Stimulated activated CD4-positive, alpha-beta T cell treated with anti-CD3 and anti-CD28 coated beads, Interleukin-1b, Interleukin-23, amount 100 ng/mL, for 24 hours (primary cell): ENCODE data around the gene POLR3GL.
"Not testable (repeated sequence)": the region's sequence is repeated elsewhere in the genome, so short reads cannot be mapped to it uniquely, and the experiment has no call there.

Experiments used
- DNase-seq, 4 experiments: peaks; one replicate each; pipeline ENCODE4 v3.0.0-alpha.2; 2020; ENCODE audit warnings: low read depth in 4 of 4, low spot score in 1 of 4

POLR3GL gene, protein sequence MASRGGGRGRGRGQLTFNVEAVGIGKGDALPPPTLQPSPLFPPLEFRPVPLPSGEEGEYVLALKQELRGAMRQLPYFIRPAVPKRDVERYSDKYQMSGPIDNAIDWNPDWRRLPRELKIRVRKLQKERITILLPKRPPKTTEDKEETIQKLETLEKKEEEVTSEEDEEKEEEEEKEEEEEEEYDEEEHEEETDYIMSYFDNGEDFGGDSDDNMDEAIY

DNA sequence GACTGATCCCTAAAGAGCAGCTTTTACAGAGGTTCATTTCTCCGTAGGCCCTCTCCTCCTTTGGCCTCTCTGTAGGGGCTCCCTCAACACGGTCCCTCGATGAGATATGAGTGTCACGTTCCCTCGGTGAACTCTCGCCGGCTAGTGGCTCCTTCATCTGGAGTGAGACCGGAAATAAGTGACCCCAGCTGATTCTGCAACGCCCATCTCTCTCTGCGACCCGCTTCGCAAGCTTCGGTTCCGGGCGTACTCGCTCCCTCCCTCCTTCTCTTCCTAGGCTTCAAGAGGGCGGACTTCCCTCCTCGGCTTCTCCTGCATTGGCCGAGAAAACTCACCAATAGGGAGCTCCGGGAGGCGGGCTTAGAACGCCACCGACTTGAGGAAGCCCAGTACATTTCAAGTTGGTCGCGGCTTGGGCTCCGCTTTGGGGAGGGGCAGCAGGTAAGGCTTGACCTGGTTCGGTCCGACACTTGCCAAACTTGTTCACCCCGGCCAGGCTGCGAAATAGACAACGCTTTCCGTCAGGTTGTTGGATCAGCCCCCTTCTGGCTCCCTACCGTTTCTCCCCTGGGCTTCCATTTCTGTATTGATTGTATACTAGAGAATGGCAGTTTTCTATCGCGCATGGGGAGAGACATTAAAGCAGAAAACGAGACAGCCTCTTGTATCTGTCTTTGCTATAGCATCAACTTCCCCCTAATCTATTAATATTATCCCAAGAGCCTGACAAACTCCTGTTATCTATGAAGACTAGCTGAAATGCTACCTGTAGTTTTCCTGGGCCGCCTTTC, at the start of gene POLR3GL, which contains the start of gene ANKRD34A:
Gene POLR3GL, plus strand, starts transcription at position 363 of the 791 bp plus-strand sequence. CDS start 10,176 bp downstream, outside the sequence.
Gene ANKRD34A, minus strand, starts transcription at position 248 of the 791 bp plus-strand sequence. CDS start 2,816 bp downstream, outside the sequence.
- DNase-seq: peak; percentile 57 to 90 (median 74)

DNA sequence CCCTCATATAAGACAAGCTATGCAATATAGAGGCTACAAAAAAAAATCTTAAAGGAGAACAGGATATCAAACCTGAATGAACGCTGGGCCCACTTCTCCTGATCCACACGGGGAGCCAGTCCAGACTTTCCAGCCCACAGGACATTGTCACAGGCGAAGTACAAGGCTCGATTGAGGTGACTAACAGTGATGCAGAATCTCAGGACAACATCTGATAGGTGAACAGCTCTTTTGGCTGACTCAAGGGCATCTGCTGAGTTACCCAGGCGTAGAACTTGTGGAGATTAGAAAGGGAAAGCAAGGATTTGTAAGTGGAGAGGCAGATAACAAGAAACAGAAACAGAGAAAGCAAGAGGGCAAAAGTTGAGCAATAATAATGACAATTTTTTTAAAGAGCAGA, 47.7 kb upstream of the POLR3GL start:
- no peak for DNase-seq

DNA sequence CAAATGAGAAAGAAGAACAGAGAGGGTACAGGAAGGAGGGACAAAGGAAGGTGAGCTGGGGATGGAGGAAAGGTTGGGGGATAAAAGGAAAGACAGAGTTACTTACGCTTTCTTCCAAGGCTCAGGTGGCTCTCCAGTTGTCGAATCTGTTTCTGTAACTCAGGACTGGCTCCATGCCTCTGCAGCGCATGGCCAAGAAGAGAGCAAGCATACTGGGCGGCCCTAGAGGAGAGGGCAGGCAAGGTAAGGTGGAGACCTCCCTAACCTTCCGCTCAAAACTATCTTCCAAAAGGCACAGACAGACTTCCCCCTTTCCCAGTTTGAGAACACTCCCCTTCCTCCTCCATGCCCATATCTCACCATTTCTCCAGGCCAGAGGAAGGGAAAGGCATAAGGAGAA, 46.9 kb upstream of the POLR3GL start:
- no peak for DNase-seq

DNA sequence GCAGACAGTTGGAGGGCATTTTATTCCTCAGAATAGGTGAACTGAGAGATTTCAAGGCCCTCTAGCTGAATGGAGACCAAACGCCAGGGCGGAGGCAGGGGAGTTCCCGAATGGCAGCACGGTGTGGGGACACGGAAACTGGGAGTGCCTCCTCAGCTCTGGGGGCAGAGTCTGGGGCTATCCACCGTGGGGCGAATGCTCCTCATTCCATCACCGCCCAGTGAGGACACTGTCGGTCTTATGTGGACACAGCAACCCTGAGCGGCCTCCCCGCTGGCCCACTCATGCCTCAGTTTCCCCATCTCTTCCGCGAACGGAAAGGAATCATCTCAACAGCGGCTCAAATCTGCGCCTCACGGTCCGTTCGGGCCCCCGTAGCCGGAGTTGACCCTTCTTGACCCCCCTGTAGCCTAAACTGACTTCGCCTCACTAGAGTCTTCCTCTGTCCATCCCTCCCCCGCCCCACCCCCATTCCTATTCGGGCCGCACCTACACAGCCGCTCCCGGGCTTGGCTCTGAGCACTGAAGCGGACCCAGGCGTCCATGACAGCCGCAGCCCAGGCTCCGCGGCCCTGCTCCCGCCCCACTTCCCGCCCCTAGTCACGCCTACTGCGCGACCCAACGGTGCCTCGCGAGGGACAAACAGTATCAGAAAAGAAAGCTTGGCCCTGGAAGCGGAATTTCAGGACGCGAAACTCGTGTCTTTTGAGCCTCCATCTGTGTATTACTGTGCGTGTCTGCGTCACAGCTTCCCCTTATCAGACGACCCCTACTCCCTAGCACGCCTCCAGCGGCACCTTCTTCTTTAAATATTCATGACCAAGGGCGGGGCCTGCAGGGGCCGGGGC, 46.1 kb upstream of the POLR3GL start, which contains the start of gene PEX11B:
Gene PEX11B, minus strand, starts transcription at position 574 of the 848 bp plus-strand sequence. Its CDS starts 29 bp downstream, at position 545.
- DNase-seq: peak; percentile 76 to 90 (median 84)

DNA sequence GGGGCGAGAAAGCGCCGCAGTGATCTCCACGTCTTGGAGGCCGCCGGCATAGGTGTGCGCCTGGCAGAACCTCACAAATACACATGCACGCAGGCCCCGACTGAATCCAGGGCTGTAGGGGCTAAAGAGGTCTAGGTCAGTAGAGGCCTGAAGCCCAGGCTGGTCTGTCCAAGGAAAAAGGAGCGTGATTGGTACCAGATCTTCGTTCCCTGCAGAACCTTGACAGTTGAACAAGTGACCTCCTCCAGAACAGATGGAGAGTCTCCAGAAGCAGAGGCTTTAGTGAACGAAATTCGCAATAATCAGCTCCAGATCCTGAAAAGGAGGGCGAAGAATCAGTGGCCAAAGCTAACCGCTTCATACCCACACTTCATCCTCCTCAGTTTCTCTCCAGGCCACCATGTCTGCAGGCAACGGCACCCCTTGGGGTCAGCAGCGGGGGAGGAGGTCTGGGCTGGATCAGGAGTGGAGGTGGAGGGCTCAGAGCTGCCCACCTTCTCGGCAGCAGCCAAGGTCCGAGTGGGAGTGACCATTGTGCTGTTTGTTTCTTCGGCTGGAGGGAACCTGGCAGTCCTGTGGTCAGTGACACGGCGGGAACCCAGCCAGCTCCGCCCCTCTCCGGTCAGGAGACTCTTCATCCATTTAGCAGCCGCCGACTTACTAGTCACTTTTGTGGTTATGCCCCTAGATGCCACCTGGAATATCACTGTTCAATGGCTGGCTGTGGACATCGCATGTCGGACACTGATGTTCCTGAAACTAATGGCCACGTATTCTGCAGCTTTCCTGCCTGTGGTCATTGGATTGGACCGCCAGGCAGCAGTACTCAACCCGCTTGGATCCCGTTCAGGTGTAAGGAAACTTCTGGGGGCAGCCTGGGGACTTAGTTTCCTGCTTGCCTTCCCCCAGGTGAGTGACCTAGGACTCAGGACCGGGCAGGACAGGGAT, 45.2 kb upstream of the POLR3GL start:
- DNase-seq: no peak

DNA sequence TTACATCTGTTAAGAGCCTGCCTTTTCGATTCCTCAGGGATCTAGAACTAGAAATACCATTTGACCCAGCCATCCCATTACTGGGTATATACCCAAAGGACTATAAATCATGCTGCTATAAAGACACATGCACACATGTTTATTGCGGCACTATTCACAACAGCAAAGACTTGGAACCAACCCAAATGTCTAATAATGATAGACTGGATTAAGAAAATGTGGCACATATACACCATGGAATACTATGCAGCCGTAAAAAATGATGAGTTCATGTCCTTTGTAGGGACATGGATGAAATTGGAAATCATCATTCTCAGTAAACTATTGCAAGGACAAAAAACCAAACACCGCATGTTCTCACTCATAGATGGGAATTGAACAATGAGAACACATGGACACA, 44.2 kb upstream of the POLR3GL start:
- not testable (repeated sequence) for DNase-seq

DNA sequence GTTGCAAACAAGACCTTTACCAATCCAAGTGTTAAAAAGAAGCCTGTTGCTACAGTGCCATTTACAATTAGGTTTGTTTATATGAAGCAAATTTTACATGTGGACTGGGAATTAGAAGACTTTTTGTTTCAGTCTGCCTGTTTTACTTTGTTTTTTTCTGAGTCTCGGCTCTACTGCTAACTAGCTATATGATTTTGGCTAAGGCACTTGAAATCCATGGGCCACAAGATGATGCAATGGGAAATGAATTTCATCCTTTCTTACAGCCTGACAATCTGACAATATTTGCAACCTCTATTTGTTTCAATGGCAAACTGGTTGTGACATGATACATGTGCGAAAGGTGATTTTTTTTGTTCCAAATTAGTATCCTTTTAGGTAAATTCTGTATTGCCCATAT, 42.2 kb upstream of the POLR3GL start:
- DNase-seq: no peak

DNA sequence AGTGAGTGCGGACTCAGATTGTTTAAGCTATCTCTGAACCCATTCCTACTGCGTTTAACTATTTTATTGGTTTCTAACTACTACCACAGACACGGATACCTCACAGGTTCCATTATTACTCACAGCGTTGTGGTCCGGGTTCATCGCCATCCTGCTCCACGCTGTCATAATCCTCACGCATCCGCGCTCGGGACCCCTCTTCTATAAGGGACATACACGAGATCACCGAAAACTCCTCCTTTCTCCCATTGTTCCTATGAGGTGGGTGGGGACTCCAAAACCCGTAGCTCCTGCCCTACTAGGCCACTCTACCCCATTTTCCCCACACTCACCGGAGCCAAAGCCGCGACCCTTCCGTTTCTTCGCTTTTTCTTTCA, 37.8 kb upstream of the POLR3GL start:
- DNase-seq: peak in 3 of 4 experiments; percentile 18 to 48 (median 32)

DNA sequence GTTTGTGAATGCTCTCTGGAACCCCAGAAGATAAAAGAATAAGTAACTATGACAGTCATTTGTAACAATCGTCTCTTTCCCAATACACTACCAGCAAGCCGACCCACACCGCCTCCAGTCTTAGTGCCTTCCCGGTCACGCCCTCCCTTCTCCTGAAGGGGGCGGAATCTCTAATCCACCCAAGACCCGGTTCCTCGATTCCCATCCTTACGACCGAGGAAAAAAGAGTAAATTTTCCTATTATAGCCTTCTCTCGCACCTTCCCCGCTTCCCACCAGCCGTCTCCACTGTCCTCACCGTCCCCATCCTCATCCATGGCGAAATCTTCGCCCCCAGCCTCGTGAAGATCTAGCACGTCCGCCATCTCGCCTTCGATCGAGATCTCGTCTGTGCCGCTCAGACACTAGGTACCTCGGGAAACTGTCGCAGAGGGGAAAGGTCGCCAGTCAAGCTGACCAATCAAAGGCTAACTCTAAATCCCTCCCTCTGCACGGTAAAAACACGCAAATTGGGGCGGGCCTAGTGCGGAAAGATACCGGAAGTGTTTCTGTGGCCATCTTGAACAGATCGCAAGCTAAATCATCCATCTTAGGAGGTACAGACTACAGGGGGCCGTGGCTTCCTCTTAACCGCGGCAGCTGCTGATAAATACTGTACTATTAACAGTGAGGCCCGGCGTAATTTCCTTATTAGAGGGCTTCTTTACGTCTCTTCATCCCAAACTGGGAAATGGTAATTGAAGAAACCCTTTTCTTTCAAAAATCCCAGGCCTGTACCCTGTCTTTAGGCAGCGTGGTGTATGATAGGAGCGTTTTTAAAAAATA, 37.2 kb upstream of the POLR3GL start, which contains the start of gene RBM8A:
Gene RBM8A, minus strand, starts transcription at position 422 of the 824 bp plus-strand sequence. Its CDS starts 58 bp downstream, at position 364.
- peak; percentile 75 to 90 (median 80) for DNase-seq

DNA sequence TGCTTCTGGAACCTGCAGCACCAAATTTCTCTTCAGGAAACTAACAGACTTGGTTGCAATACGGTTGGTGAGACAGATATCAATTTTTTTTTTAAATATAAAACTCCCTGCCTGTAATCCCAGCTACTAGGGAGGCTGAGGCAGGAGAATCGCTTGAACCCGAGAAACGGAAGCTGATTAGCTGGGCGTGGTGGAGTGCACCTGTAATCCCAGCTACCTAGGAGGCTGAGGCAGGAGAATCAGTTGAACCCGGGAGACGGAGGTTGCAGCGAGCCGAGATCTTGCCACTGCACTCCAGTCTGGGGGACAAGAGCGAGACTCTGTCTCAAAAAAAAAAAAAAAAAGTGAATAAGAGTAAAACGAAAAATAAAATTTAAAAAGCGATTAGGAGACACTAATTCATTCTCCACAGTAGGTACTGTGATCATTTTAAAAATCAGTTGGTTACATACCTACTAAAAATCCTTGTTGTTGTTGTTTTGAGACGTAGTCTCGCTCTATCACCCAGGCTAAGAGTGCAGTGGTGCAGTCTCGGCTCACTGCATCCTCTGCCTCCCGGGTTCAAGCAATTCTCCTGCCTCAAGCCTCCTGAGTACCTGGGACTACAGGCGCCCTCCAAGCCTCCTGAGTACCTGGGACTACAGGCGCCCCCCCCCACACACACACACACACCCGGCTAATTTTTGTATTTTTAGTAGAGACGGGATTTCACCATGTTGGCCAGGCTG, 36.4 kb upstream of the POLR3GL start:
- no peak for DNase-seq

DNA sequence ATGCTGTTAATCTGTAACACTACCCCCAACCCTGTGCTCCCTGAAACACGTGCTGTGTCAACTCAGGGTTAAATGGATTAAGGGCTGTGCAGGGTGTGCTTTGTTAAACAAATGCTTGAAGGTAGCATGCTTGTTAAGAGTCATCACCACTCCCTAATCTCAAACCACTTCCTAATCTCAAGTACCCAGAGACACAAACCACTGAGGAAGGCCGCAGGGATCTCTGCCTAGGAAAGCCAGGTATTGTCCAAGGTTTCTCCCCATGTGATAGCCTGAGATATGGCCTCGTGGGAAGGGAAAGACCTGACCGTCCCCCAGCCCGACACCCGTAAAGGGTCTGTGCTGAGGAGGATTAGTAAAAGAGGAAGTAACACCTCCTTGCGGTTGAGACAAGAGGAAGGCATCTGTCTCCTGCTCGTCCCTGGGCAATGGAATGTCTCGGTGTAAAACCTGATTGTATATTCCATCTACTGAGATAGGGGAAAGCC, 31.9 kb upstream of the POLR3GL start:
- not testable (repeated sequence) for DNase-seq

DNA sequence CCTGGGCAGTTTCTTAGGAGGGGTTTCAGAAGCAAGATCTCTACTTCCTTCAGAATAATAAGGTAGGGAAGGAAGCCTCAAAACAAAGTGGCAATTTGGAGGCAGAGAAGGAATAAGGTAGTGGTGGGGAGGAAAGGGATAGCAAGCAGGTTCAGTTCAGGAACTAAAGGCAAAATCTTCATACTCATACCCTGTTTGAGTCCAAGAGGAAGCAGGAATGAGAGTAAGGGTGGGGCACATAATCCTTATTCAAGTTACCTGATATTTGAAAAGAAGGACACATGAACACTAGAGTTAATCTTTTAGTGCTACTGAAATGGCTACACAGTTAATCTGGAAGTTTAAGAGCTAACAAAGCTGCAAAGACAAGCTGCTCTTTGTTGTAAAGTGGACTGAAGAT, 28.8 kb upstream of the POLR3GL start:
- DNase-seq: no peak

DNA sequence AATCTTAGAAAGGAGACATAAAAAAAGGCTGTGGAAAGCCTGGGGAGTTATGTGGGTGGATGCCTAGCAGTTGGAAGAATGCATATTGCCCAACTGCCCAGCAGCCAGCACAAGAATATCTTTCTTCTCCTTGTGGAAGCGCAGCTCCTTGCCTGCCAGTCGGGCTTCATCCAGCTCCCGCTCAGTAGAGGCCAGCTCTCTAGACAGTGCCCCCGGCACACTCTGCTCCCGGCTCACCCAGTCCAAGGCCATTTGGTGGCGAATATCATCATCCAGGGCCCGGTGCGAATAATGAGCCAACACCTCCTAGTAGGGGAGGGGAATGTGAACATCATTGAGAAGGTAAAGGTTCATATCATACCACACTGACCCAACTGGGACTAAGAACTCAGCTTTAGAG, 28.2 kb upstream of the POLR3GL start:
- no peak for DNase-seq

DNA sequence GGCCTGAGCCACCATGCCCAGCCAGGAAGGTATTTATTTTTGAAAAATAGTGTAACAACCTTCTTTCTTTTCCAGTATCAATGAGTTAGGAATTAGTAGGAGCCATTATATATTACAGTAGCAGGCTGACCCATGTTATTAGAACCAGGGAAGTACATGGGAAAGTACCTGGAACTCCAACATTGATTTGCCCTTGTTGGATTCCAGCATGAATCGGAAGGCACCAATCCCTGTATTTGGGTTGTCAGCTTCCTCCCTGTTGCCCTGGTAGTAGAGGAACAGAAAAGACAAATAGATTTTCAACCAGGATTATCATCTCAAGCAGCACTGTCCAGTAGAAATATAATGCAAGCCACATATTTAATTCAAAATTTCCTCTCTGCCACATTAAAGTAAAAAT, 27.1 kb upstream of the POLR3GL start:
- DNase-seq: no peak

DNA sequence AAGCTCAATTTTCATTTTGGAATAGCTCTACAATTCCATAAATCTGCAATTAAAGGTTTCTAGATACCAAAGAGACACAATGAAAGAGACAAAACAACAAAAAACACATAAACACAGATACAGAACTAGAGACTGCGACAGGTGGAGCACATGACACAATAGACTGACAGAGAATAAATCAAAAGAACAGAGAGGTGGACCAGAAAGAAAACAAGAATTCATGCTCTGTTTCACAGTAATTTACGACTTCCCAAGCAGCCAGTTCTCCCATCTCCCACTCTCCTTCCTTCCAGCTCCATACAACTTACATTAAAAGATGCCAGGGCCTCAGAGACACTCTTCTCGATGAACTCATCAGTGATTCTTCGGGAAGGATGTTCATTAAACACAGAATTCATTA, 22.1 kb upstream of the POLR3GL start:
- DNase-seq: no peak

DNA sequence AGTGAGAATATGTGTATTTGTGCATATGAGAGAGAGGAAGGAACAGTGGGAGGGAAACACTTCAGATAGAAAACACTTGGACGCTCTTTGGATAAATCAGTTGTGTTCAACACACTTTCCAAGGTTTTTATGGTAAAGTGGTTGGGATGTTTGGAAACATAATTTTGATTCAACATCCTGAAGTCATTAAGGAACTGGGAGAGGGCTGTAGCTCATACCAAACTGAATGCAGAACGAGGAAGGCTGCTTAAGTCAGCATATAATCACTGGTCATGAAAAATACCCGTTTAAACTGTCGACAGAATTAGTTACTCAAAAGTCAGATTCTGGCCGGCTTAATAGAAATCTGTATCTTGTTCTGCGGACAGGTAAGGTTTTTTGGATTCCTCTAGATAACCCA, 21.6 kb upstream of the POLR3GL start:
- DNase-seq: no peak

DNA sequence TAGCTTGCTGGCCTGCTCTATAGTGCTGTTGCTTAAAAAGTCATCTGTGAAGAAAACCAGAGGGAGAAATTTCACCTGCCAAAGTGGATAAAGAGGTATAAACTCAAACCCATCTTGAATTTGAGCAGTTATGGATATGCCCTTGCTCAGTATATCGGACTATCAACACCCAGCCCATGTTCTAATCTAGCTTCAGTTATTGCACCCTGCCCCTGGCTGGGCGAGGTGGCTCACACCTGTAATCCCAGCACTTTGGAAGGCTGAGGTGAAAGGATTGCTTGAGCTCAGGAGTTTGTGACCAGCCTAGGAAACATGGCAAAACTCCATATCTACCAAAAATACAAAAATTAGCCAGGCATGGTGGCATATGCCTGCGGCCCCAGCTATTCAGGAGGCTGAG, 20.0 kb upstream of the POLR3GL start:
- DNase-seq: no peak

DNA sequence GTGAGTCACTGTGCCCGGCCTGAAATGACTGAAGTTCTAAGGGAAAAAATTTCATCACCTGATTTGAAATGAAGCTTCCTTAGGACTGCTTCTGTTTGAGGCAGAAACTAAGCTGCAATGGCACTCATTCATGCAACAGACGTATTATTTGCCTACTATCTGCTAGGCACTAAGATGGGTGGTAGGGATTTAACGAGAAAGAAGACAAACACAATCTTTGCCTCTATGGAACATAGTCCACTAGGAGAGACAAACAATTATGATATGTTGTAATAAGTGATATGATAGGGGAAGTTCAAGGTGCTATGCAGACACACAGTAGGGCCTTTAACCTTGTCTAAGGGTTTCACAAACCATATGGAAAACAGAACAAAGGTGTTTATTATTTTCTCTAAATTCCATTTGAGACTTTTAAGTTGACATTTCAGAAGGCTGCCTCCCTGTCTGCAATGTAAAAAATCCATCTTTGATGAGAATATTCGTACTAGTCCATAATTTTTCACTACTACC, 18.0 kb upstream of the POLR3GL start:
- no peak for DNase-seq
